OCI-LY1 (cell line): ENCODE results near the gene XPO1.

ENCODE experiments used
- EZH2 ChIP-seq: fragments of 200-600 bp; sonication (generic), shearing (Covaris generic); IDR thresholded peaks from 2 replicates; pipeline ENCODE4 v1.8.0; 2017; ENCODE audit warnings: borderline replicate concordance, mixed run types, mild to moderate bottlenecking, antibody characterized with exemption, low read length, moderate library complexity, mixed read lengths
- TF ChIP-seq, protein P1 (sequence below): fragments of 200-600 bp; sonication (generic), shearing (Covaris generic); IDR thresholded peaks from 2 replicates; pipeline ENCODE4 v1.5.1; 2017; ENCODE audit warnings: mild to moderate bottlenecking, antibody characterized with exemption, low read length, moderate library complexity, mixed read lengths

DNA sequence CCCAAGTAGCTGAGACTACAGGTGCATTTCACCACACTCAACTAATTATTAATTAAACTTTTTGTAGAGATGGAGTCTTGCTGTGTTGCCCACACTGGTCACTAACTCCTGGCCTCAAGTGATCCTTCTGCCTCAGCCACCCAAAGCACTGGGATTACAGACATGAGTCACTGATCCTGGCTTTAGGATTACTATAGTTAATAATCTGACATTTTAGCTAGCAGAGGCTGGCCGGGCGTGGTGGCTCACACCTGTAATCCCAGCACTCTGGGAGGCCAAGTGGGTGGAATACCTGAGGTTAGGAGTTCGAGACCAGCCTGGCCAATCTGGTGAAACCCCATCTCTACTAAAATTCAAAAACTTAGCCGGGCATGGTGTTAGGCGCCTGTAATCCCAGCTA, 106.8 kb downstream of the XPO1 start:
- TF ChIP-seq, protein P1, sequence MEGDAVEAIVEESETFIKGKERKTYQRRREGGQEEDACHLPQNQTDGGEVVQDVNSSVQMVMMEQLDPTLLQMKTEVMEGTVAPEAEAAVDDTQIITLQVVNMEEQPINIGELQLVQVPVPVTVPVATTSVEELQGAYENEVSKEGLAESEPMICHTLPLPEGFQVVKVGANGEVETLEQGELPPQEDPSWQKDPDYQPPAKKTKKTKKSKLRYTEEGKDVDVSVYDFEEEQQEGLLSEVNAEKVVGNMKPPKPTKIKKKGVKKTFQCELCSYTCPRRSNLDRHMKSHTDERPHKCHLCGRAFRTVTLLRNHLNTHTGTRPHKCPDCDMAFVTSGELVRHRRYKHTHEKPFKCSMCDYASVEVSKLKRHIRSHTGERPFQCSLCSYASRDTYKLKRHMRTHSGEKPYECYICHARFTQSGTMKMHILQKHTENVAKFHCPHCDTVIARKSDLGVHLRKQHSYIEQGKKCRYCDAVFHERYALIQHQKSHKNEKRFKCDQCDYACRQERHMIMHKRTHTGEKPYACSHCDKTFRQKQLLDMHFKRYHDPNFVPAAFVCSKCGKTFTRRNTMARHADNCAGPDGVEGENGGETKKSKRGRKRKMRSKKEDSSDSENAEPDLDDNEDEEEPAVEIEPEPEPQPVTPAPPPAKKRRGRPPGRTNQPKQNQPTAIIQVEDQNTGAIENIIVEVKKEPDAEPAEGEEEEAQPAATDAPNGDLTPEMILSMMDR: no peak
- no peak for TF ChIP-seq EZH2
